GM18868 (cell line): Measurements from ENCODE around the gene RSPH6A.
"Not testable (repeated sequence)": the region's sequence is repeated elsewhere in the genome, so short reads cannot be mapped to it uniquely, and the experiment has no call there.

ENCODE experiments used
- ATAC-seq: cut with Tn5 transposase; IDR thresholded peaks from one replicate; pipeline ENCODE4 v1.9.1; 2021; ENCODE audit warnings: mild to moderate bottlenecking, moderate library complexity; ENCODE audit not compliant: unreplicated experiment

RSPH6A gene

DNA sequence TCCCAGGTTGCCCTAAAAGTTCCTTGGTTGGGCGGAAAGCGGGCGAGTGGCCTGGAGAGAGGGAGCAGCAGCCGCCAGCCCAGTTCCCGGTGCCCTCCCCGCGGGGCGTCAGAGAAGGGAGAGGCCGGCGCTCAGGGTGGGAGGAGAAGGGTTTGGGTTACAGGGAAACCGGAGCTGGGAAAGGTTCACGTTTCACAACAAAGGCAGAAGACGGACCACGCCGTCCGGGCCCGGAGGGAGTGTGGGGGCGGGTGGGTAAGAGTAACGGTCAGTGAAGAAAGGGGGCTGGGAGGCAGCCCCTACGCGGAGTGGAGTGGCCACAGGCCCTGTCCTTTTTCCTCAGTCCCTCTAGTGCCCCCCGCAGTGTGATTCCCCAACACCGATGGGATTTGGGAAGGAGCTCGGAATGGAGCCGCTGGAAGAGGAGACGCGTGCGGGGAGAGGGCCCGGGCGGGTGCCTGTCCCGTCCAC lies 47.7 kb downstream of the RSPH6A start:
- ATAC-seq = no peak

DNA sequence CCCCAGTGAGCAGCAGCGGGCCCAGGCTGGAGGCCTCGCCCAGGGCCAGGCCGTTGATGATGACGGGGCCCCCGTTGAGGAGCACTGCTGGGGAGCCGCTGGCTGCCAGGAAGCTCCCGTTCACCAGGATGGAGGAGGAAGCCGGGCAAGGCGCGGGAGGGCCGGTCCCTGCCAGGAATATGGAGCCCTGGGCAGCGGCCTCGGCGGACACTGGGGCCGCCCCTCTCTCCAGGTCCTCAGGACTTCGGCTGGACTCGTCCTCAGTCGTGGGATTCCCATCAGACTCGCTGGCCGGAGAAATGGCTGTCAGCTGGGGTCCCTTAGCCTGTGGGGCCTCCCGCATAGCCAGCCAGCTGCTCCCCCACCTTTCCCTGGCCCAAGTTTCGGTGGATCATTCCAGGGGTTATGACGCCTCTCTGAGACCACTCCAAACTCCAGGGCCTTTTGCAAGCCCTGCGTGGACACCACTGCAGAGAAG lies 48.2 kb downstream of the RSPH6A start:
- no peak for ATAC-seq

DNA sequence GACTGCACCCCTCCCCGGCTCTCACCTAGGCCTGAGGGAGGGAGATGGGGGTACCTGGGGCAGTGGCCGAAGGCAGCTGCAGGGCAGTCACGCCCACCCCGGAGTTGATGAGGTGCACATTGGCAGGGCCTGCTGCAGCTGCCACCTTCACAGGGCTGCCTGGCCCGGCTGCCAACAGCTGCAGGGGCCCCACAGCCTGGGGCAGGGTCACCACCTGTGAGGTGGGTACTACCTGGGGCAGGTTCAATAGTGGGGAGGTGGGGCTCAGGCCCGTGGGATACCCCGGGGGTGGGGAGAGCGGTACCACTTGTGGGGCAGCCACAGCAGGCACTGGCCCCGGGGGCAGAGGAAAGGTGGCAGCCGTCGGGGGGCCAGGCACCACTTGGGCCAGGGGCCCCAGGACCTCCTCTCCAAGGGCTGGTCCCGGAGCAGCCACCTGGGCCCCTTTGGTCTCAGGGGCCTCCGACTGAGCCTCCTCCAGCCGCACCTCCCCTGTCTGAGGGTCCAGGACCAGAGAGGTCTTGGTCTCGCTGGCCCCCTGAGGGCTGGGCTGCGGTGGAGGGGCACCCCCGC lies 48.7 kb downstream of the RSPH6A start:
- ATAC-seq = no peak

GRCh38 chr19:45765702-45766295 lies 49.3 kb downstream of the RSPH6A start:
- ATAC-seq = no peak

DNA sequence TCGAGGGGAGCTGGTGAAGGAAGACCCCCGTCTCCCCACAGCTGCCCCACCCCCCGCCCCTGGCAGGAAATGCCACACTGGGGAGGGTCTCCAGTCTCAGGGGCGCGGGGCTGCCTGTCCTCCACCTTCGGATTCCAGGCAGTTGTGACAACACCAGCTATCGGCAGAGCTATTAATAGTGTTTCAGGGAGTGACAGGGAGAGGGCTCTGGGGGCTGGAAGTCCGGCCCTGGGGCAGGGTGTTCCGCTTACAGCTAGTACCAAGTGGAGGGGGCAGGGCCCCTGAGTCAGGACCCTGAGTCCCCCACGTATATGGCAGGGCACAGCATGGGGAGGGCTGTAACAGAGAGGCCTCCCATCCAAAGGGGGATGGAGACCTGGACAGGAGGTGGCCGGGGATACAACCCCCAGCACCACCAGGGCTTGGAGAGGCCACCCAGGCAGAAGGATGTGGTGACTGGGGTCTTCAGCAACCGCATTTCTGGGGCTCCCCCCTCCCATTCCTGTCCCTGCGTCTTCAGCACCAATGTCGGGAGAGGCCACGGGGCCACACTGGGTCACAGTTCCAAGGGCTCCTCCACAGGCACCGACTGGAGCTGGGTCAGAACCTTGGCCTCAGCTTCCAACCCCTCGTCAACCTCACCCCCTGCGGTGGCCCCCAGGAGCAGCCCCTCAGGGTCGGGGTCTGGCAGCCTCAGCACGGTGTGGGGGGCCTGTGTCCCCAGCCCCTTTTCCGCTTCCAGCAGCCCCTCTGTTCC lies 50.0 kb downstream of the RSPH6A start:
- no peak for ATAC-seq

DNA sequence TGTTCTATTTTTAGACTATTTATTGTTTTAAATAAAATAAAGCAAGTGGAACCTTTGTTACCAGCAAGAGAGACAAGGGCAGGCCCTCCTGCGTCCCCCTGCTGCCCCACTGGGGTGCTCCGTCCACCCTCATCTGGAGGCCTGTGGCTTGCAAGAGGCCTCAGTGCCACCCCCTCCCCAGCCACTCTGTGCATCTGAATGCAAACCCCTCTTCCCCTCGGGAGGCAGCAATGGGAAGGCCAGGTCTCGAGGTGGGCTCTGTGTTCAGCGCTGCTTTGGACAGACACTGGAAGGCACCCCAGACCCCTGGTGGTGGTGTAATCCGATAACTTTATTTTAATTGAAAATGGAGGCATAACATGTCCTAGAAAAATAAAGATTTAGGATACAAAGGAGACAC lies 50.6 kb downstream of the RSPH6A start:
- no peak for ATAC-seq

DNA sequence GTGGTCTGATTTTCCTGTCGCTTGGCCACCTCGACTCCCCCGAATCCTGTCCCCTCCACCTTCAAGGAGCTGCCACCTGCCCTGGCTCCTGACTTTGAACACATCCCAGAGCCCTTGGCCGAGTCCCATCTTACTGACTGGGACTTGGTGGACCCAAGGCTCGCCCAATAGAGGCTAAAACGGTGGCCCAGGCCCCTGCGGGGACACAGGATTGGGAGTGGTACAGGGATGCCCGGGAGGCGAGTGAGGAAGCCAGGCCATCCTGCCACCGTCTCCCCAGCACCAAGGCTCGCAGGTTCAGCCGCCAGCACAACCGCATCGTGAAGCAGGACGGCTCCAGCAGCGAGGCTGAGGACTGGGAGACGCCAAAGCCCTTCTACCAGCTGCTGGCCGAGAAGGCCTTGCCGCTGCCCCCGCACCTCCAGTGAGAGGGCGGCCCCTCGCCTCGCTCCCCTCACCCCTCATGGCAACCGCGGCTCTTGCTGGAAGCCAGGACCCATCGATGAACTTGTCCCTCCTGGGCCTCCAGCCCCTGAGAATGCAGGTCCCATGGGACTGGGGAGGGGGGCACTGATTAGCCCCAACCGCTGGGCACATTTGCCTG lies 51.3 kb downstream of the RSPH6A start:
- no peak for ATAC-seq

GRCh38 chr19:45762870-45763631 lies 52.1 kb downstream of the RSPH6A start:
- no peak for ATAC-seq

DNA sequence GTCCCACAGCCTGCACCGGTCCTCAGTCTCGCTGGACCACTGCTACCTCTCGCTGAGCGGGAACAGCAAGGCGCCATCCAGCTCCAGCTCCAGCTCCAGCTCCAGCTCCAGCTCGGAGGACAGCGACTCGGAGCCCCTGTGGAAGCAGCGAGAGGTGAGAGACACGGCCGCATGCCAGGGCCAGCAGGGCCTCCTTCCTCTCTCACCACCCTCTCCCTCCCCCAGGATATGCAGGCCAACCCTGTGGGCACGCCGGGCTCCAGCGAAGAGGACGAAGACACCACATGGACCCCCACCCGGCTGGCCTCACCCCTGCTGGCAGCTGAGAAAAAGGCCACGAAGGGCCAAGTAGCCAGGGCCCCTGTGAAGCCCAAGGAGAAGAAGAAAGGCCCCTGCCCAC lies 53.4 kb downstream of the RSPH6A start:
- no peak for ATAC-seq

GRCh38 chr19:45758921-45759320 lies 56.2 kb downstream of the RSPH6A start:
- ATAC-seq = no peak

- ATAC-seq = no peak
Measured at GRCh38 chr19:45757695-45758094, 57.4 kb downstream of the RSPH6A start.

DNA sequence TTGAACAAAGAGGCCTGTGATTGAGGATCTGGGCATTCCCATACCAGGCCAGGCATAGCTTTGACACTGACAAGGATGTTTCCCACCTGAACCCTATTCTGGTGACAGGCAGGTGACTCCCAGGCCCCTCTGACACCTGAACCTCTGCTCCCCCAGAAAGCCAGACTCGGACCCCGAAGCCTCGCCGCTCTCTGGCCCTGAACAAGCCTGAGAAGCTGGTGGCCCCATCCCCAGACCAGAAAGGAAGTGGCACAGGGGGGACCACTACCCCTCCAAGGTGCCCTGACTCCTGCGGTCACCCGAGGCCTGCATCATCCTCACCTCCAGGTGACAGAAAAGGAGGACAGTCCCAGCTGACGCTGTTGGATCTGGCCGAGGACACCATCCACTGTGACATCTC lies 60.8 kb downstream of the RSPH6A start:
- no peak for ATAC-seq

DNA sequence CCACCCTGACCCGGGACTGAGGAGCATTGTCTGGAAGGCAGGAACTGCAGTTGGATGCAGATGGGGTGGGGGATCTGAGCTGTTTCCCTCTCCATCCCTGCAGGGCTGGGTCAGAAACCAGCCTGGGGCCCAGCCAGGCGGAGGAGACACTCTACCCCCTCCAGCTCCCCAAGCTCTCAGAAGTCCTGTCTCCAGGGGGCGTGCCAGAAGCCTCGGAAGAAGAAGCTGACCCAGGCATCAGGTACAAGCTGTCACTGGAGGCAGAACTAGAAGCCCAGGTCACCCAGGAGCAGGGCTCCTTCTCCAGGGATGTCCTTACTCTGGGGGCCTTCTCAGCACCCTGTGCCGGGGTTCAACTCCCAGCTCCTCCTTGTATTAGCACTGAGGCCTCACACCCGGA lies 61.6 kb downstream of the RSPH6A start:
- no peak for ATAC-seq

DNA sequence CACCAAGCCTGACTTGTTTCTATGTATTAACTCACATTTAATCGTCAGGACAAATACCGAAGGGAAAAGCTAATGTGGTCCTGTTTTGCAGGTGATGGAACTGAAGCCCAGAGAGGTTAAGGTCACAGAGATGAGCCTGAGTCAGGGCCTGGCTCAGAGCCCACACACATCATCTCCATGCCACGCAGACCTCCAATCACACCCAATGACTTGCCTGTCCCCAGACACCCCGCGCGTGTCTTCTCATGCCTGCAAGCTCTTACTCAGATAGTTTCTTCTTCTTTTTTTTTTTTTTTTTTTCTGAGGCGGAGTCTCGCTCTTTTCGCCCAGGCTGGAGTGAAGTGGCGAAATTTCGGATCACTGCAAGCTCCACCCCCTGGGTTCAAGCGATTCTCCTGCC lies 62.5 kb downstream of the RSPH6A start:
- ATAC-seq = no peak

GRCh38 chr19:45751483-45751882 lies 63.6 kb downstream of the RSPH6A start:
- not testable (repeated sequence) for ATAC-seq

DNA sequence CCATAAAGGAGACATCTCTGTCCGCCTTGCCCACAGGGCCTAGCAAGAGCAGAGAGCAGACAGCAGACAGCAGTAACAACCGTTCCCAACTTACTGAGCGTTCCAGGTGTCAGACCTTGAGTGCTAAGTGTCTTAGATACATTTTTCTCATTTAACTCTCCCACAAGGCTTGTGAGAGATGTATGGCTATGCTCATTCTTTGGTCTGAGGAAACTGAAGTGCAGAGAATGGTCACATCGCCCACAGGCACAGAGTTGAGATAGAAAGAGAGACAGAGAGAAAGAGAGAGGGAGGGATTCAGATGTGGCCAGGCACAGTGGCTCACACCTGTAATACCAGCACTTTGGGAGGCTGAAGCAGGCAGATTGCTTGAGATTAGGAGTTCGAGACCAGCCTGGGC lies 67.6 kb downstream of the RSPH6A start:
- ATAC-seq = no peak

DNA sequence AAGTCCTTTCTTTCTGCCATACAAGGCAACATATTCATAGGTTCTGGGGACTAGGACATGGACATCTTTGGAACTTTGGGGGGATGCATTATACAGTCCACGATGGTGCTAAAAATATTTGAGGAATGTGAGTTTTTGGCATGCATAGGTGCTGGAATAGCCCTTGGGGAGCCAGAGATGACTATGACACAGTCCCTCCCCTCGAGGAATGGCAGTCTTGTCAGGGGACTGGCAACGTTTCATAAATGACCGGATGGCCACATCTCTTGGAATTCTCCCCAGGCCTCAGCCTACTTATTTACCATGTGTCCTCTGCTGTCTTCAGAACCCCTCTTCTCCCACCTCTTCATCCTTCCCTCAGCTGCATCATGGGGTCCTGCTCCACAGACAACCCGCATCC lies 68.2 kb downstream of the RSPH6A start:
- ATAC-seq = no peak
